Inflammatory macrophage (primary cell): ENCODE measurements around the gene TMEM128.
"Not testable (repeated sequence)": the region's sequence is repeated elsewhere in the genome, so short reads cannot be mapped to it uniquely, and the experiment has no call there.

ENCODE experiments used
- DNase-seq, 2 donors: peaks; one replicate each; pipeline ENCODE4 v3.0.0-alpha.2; 2020 to 2022

TMEM128 gene

DNA sequence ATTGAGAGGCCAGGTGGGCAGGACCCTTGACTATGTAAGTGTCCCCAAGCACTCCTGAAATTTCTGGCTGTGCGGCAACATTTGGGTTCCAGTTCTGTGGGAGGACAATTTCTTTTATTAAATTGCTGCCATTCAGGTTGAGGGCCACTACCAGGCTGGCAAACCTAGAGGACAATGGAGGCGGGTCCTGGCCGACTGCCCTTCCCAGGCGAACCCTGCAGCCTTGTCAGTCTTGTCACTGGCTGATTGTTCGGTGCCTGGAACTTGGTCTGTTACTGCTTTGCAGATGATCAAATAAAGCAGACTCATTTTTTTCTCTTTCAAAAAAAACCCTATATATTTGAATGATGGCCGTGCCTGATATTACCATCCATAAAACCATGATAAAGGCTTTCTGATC lies 6.6 kb upstream of the TMEM128 start:
- no peak for DNase-seq

DNA sequence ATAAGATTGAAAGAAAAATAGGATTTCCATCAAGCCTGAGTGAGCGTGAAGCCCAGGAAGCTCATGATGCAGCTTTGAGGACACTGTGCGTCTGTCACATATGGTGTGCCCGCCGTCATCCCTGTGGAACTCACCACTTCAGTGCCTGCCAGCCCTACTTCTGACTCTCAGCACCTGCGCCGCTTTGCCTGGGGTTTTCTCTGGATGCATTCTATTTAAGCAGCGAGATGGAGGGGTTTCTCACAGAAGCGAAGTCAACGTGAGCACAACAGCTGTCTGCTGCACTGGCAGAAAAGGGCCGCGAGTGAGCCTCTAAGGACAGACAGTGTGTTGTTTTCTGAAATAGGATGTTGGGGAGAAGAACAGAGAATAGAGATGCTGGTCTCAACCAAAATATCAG lies 6.2 kb upstream of the TMEM128 start:
- DNase-seq = no peak

- DNase-seq = no peak
Measured at GRCh38 chr4:4249866-4250265, 1.8 kb upstream of the TMEM128 start.

DNA sequence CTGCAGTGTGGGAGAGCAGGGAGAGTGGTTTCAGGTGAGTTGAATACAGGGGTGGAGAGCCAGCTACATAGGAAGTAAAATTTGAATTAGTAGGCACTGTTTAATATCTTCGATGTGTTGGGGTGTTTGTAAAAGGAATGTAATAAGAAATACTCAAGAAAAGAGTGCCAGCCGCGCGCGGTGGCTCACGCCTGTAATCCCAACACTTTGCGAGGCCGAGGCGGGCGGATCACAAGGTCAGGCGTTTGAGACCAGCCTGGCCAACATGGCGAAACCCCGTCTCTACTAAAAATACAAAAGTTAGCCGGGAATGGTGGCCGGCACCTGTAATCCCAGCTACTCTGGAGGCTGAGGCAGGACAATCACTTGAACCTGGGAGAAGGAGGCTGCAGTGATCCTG lies 1.3 kb upstream of the TMEM128 start:
- DNase-seq = not testable (repeated sequence)

- DNase-seq = no peak
Measured at GRCh38 chr4:4248885-4249203, 821 bp upstream of the TMEM128 start.

- DNase-seq = no peak
Measured at GRCh38 chr4:4247696-4248028, 361 bp downstream of the TMEM128 start.

- DNase-seq = peak in 1 of 2 donors; percentile 51
Measured at GRCh38 chr4:4245172-4245571, 2.9 kb downstream of the TMEM128 start.

DNA sequence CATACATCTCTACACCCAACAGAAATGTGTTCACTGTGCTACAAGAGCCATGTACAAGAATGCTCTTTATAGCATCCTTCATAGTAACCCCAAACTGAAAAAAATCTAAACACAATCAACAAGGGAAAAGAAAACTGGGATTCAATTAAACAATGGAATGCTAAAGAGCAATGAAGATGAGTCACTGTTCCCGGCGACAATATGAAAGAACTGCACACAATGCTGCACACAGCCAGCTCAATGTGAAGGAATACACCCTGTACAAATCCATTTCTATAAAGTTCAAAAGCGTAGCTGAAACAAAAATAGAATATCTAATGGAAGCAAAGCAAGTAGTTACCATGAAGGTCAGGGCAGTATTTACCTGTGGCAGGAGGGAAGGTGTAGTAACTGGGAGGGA lies 8.5 kb downstream of the TMEM128 start:
- DNase-seq = not testable (repeated sequence)

- no peak for DNase-seq
Measured at GRCh38 chr4:4233610-4234009, 14.4 kb downstream of the TMEM128 start.

DNA sequence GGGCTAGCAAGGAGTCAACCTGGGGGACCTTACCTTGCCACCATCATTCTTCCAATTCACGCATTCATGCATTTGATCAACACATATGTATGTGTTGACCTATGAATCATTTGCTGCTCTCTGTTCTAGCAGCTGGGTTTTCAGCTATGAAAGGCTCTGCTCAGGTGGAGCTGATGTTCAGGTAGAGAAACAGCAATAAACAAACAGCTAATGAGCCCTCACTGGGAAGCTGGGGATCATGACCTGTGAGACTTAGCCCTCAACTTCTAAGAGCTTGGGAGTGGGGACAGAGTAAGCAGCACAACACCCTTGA lies 19.7 kb downstream of the TMEM128 start:
- DNase-seq = no peak

GRCh38 chr4:4227510-4228355 lies 20.3 kb downstream of the TMEM128 start:
- DNase-seq = no peak

DNA sequence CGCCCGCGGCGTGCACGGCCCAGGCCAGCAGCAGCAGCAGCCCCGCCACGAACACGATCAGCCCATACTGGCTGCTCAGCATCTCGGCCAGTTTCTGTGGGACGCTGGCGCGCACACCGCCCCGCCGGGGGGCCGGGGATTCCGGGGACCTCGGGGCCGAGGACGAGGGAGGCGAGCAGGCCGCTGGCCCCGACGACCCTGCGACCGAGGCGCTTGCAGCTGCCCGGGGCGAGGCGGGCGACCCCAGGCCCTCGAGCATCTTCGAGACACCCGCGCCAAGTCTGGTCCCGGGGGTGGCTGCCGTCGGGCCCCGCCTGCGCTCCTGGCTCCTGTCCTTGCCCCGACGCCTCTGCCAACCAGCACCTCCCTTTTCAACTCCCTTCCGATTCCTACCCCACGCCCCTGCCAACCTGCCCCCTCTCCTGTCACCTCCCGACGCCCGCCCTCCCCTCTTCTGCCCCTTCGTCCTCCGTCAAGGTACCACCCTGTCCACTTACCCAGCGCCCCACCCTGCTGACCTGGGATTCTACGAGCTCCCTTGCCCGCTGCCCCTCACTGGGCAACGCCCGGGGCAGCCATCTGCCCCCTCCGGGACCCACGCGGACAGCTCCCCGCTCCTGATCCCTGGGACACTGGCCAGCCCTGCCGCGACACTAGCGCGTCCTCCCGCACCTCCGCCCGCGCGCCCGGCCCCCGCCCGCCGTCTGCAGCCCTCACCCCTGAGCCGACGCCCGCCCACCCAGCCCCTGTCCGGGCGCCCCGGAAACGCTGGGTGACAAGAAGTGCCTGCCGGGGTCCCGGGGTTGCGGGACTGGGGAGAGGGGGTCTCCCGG lies 21.2 kb downstream of the TMEM128 start, which contains the start of gene OTOP1:
Gene OTOP1 (minus strand): TSS at position 324 of the 833 bp plus-strand sequence. CDS start 65 bp downstream, at position 259.
- no peak for DNase-seq

- DNase-seq = no peak
Measured at GRCh38 chr4:4225915-4226605, 22.0 kb downstream of the TMEM128 start.

DNA sequence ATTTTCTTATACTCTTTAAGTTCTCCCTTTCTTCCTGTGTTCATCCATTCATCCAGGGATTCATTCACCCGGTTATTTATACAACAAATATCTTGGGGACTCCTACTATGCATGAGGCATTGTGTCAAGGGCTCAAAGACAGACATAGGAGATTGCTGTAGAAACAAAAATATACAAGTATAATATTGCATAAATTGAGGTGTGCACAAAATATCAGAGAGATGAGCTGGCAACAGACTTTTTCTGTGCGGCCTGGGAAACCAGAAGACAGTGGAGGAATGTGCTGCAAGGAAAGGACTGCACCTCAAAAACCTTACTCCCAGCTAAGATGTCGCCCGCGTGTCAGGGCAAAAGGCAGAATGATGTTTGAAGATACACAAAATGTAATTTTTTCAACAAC lies 30.9 kb downstream of the TMEM128 start:
- no peak for DNase-seq

DNA sequence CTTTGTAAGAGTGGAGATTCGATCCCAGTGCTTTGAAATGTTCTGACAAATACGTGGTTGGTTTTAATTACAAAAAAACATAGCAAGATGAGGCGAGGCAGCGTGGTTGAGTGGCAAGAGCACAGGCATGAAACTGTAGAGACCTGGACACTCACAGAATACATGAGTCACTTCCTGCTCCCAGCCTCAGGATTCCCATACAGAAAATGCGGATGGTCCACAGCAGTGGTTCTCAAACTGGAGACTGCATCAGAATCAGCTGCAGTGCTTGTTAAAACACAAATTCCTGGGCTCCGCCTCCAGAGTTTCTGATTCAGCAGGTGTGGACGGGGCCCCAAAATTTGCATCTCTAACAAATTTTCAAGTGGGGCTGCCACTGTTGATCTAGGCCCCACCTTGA lies 31.4 kb downstream of the TMEM128 start:
- no peak for DNase-seq

- not testable (repeated sequence) for DNase-seq
Measured at GRCh38 chr4:4213674-4214073, 34.3 kb downstream of the TMEM128 start.

- DNase-seq = no peak
Measured at GRCh38 chr4:4206204-4206603, 41.8 kb downstream of the TMEM128 start.

GRCh38 chr4:4204401-4204745 lies 43.6 kb downstream of the TMEM128 start:
- no peak for DNase-seq

DNA sequence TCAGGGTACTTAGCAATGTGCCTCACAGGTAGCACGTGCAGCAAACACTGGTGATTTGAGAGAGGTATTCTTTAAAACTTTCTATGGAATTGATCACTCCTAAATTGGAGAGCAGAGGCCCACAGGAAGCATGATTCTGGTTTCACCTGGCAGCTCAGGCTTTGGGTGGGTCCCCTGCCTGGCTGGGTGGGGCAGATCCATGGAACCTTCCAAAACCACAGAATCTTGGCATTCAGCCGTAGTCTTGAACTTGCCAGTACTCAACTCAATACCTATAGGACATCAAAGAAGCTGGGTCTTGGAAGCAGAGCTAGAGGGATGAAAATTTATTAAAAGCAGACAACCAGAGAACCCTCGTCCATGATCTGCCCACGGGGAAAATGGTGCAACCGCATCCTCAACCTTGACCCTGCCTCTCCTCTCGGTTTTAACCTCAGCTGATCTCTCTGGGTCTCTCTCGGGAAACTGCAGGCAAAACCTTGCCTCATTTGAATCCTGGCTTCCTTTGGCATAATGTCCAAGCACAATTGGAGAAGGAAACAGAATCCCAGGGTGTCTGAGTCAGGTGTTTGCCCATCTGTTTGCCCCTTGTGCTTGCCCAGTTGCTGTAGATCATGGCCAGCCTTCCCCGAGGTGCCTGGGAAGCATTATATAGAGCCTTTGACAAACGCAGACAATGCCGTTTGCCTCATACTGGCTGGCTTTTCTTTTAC lies 44.2 kb downstream of the TMEM128 start:
- DNase-seq = no peak

DNA sequence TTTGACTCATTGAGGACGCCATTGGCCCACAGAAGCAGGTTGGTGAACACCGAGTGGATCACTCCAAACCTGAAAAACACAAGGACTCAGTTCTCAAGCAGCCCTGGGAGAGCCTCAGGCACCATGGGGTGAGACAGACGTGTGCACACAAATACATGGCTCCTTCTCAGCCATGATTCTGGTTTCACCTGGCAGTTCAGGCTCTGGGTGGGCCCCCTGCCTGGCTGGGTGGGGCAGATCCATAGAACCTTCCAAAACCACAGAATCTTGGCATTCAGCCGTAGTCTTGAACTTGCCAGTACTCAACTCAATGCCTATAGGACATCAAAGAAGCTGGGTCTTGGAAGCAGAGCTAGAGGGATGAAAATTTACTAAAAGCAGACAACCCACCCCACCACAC lies 45.5 kb downstream of the TMEM128 start:
- DNase-seq = no peak

GRCh38 chr4:4200624-4201023 lies 47.4 kb downstream of the TMEM128 start:
- DNase-seq = no peak

DNA sequence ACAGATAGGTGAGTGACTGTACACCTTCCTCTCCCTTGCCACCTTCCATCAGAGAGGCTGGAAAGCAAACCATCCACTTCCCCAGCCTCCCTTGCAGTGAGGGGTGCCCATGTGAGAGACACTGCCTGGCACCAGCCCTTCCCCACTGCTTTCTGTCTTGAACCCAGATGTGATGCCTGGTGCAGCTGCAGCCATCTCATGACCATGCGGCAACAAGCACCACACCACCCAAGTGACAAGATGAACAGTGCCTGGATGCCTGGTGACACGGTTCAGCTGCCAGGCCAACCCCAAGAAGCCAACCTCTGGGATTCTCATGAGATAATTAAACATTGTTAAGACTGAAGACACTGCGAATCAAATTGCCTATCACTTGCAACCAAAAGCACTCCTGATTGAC lies 52.7 kb downstream of the TMEM128 start:
- DNase-seq = no peak

- DNase-seq = not testable (repeated sequence)
Measured at GRCh38 chr4:4188557-4188956, 59.5 kb downstream of the TMEM128 start.
